ENCODE measurements around the gene EIF3B. TPM values are rescaled to one million over a fixed set of nuclear protein-coding genes. Genes with fewer than 3 reads are reported as not detected.

The EIF3B gene
- total and polyA plus RNA-seq, 9 of the 15 experiments (the other 6 are each of a cell fraction or from before 2014, with no cell fraction given) = 25.9 to 494 (median 357) TPM

DNA sequence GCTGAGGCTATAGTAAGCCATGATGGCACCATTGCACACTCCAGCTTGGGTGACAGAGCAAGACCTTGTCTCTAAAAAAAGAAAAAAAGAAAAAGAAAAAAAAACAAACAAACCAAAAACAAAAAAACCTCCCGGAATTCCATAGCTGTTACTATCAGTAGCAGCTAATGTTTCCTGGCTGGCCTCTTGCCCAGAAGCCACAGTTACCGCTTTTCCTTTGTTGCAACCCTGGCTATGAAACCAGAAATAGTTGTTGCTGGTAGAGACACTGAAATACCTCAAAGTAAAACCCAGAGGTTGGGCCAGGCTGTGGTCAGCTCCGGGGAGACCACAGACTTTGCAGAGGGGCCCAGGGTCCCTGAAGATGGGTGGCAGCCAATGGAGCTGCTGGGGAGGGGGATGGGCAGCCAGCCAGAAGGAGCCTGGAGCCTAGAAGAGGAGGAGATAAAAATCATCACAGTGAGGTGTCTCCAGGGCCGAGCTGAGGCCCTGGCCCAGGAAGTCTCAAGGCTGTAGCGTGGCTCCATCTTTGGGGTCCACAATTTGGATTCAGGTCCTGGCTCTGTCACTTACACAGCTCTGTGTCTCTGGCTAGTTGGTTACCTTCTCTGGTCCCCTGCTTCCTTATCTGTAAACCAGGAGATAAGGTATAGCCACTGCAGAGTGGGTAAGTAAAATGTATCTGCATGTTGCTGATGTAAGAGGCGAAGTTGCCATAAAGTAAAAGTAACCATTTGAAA, 45.4 kb downstream of the EIF3B start (continued):
- no peak for TF ChIP-seq ZNF696 (CRISPR knock-in tag; conservative IDR thresholded peaks at IDR 0.05)
- TF ChIP-seq ZNF174 (CRISPR knock-in tag; IDR thresholded peaks at IDR 0.05) = no peak
- TF ChIP-seq, protein P1, sequence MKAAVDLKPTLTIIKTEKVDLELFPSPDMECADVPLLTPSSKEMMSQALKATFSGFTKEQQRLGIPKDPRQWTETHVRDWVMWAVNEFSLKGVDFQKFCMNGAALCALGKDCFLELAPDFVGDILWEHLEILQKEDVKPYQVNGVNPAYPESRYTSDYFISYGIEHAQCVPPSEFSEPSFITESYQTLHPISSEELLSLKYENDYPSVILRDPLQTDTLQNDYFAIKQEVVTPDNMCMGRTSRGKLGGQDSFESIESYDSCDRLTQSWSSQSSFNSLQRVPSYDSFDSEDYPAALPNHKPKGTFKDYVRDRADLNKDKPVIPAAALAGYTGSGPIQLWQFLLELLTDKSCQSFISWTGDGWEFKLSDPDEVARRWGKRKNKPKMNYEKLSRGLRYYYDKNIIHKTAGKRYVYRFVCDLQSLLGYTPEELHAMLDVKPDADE (conservative IDR thresholded peaks at IDR 0.05; ENCODE audit: control insufficient read depth, low read depth, low read length) = no peak
- TF ChIP-seq, protein P2, sequence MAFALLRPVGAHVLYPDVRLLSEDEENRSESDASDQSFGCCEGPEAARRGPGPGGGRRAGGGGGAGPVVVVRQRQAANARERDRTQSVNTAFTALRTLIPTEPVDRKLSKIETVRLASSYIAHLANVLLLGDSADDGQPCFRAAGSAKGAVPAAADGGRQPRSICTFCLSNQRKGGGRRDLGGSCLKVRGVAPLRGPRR (CRISPR knock-in tag; IDR thresholded peaks at IDR 0.05) = no peak
- TF ChIP-seq ATF1 (CRISPR knock-in tag; IDR thresholded peaks at IDR 0.05) = no peak
- peak; percentile 65 for TF ChIP-seq ATF1 (tag; IDR thresholded peaks at IDR 0.05)
- TF ChIP-seq, protein P3, sequence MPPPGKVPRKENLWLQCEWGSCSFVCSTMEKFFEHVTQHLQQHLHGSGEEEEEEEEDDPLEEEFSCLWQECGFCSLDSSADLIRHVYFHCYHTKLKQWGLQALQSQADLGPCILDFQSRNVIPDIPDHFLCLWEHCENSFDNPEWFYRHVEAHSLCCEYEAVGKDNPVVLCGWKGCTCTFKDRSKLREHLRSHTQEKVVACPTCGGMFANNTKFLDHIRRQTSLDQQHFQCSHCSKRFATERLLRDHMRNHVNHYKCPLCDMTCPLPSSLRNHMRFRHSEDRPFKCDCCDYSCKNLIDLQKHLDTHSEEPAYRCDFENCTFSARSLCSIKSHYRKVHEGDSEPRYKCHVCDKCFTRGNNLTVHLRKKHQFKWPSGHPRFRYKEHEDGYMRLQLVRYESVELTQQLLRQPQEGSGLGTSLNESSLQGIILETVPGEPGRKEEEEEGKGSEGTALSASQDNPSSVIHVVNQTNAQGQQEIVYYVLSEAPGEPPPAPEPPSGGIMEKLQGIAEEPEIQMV (tag; conservative IDR thresholded peaks at IDR 0.05; ENCODE audit: low read depth) = 0 out of 2 replicates have a peak, but pooled peaks have one; percentile 6
- no peak for TF ChIP-seq ARNT (IDR thresholded peaks at IDR 0.05)
- peak; percentile 55 for TF ChIP-seq BRD9 (IDR thresholded peaks at IDR 0.05; ENCODE audit: low read depth, partially characterized antibody)
- TF ChIP-seq ZNF217 (CRISPR knock-in tag; IDR thresholded peaks at IDR 0.05) = no peak
- no peak for TF ChIP-seq ASH1L (IDR thresholded peaks at IDR 0.05; ENCODE audit: borderline replicate concordance, low read depth, partially characterized antibody)
- no peak for TF ChIP-seq ZNF253 (CRISPR knock-in tag; conservative IDR thresholded peaks at IDR 0.05)
- no peak for TF ChIP-seq KDM4B (IDR thresholded peaks at IDR 0.05; ENCODE audit: borderline replicate concordance in 2 of 2, low read depth in 1 of 2)
- no peak for TF ChIP-seq TAF1 (IDR thresholded peaks at IDR 0.05; ENCODE audit: control insufficient read depth, extremely low read depth, insufficient read depth, low read length, severe bottlenecking)
- no peak for TF ChIP-seq NCOR1 (IDR thresholded peaks at IDR 0.05)
- TF ChIP-seq PML (IDR thresholded peaks at IDR 0.05; ENCODE audit: low read length) = peak; percentile 42; the same call in 1 of the 2 replicates
- no peak for TF ChIP-seq MBD2 (IDR thresholded peaks at IDR 0.05; ENCODE audit: borderline replicate concordance, low read depth)
- TF ChIP-seq TRIM24 (IDR thresholded peaks at IDR 0.05) = no peak; a peak in 1 of 4 replicates
- TF ChIP-seq ARID1B (IDR thresholded peaks at IDR 0.05) = peak; percentile 79
- no peak for TF ChIP-seq HNRNPK (IDR thresholded peaks at IDR 0.05; ENCODE audit: low read depth, low read length, poor library complexity, severe bottlenecking)
- TF ChIP-seq, protein P4, sequence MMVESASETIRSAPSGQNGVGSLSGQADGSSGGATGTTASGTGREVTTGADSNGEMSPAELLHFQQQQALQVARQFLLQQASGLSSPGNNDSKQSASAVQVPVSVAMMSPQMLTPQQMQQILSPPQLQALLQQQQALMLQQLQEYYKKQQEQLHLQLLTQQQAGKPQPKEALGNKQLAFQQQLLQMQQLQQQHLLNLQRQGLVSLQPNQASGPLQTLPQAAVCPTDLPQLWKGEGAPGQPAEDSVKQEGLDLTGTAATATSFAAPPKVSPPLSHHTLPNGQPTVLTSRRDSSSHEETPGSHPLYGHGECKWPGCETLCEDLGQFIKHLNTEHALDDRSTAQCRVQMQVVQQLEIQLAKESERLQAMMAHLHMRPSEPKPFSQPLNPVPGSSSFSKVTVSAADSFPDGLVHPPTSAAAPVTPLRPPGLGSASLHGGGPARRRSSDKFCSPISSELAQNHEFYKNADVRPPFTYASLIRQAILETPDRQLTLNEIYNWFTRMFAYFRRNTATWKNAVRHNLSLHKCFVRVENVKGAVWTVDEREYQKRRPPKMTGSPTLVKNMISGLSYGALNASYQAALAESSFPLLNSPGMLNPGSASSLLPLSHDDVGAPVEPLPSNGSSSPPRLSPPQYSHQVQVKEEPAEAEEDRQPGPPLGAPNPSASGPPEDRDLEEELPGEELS (CRISPR knock-in tag; IDR thresholded peaks at IDR 0.05; ENCODE audit: borderline replicate concordance) = no peak
- TF ChIP-seq, protein P5, sequence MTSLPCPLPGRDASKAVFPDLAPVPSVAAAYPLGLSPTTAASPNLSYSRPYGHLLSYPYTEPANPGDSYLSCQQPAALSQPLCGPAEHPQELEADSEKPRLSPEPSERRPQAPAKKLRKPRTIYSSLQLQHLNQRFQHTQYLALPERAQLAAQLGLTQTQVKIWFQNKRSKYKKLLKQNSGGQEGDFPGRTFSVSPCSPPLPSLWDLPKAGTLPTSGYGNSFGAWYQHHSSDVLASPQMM (CRISPR knock-in tag; IDR thresholded peaks at IDR 0.05) = no peak
- no peak for TF ChIP-seq TCF7L2 (IDR thresholded peaks at IDR 0.05; ENCODE audit: low read depth, low read length)

Data from K562 (cell line).